Activated CD8-positive, alpha-beta memory T cell treated with anti-CD3 and anti-CD28 coated beads, Interleukin-2, amount 10 ng/mL, durations not matched to agents 7 days and 5 days (primary cell): ENCODE results near the gene NEDD4L. TPM values are rescaled to one million over a fixed set of nuclear protein-coding genes. Genes with fewer than 3 reads are reported as not detected.

Experiments
- ATAC-seq: fragments of 150-1000 bp; cut with Tn5 transposase; one replicate; pipeline ENCODE4 v1.10.0; 2021; ENCODE audit warnings: moderate library complexity
- CTCF ChIA-PET: fragments of 350-600 bp; sonication (Branson Sonifier 250); formaldehyde crosslinking; loops from one replicate; lab custom pipeline; 2021; ENCODE audit warnings: antibody characterized with exemption; lab: Charles Lee
- DNase-seq: peaks from one replicate; pipeline ENCODE4 v3.0.0-alpha.2; 2020
- H3K27ac Mint-ChIP-seq: one replicate; pipeline ENCODE4 v1.8.0; 2021; ENCODE audit warnings: mild to moderate bottlenecking, mixed read lengths
- H3K27me3 Mint-ChIP-seq: one replicate; pipeline ENCODE4 v1.8.0; 2021; ENCODE audit warnings: mixed read lengths
- H3K36me3 Mint-ChIP-seq: one replicate; pipeline ENCODE4 v1.8.0; 2021; ENCODE audit warnings: mild to moderate bottlenecking, mixed read lengths
- H3K4me1 Mint-ChIP-seq: one replicate; pipeline ENCODE4 v1.8.0; 2021; ENCODE audit warnings: mixed read lengths
- H3K4me3 Mint-ChIP-seq: one replicate; pipeline ENCODE4 v1.8.0; 2021; ENCODE audit warnings: mild to moderate bottlenecking, moderate library complexity, mixed read lengths
- H3K9me3 Mint-ChIP-seq: one replicate; pipeline ENCODE4 v1.8.0; 2022; ENCODE audit warnings: low read depth, mixed read lengths
- total RNA-seq, 2 experiments: library from RNA; stranded (reverse); gene quantifications; one replicate each; pipeline ENCODE4 v1.2.3, GENCODE V29; 2021

Gene NEDD4L
- total RNA-seq, 2 experiments from 2014 or later, result 1.4 to 4.2 TPM

DNA sequence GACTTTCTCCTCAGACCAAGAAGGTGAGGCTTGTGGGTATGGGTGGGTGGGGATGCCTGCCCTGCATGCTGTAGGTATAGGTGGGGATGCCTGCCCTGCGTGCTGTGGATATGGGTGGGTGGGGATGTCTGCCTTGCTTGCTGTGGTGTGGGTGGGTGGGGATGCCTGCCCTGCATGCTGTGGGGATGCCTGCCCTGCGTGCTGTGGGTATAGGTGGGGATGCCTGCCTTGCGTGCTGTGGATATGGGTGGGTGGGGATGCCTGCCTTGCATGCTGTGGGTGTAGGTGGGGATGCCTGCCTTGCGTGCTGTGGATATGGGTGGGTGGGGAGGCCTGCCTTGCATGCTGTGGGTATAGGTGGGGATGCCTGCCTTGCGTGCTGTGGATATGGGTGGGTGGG is 278.4 kb downstream of the NEDD4L start:
- ATAC-seq (no peak), DNase-seq (no peak)
- CTCF ChIA-PET, result interaction anchor here (0.8 kb wide), 2 partner anchors 14 to 18 kb away, joined by 3 read pairs; no protein-coding TSS in a partner anchor
- Mint-ChIP-seq H3K36me3 (no peaks in the 10 kb centered on the region), H3K4me1 (peaks cover 4% of the 10 kb centered on the region), H3K27ac (no peak overlapping the region), H3K4me3 (no peak overlapping the region), H3K9me3 (no peaks in the 10 kb centered on the region), H3K27me3 (peaks cover 12% of the 10 kb centered on the region)

DNA sequence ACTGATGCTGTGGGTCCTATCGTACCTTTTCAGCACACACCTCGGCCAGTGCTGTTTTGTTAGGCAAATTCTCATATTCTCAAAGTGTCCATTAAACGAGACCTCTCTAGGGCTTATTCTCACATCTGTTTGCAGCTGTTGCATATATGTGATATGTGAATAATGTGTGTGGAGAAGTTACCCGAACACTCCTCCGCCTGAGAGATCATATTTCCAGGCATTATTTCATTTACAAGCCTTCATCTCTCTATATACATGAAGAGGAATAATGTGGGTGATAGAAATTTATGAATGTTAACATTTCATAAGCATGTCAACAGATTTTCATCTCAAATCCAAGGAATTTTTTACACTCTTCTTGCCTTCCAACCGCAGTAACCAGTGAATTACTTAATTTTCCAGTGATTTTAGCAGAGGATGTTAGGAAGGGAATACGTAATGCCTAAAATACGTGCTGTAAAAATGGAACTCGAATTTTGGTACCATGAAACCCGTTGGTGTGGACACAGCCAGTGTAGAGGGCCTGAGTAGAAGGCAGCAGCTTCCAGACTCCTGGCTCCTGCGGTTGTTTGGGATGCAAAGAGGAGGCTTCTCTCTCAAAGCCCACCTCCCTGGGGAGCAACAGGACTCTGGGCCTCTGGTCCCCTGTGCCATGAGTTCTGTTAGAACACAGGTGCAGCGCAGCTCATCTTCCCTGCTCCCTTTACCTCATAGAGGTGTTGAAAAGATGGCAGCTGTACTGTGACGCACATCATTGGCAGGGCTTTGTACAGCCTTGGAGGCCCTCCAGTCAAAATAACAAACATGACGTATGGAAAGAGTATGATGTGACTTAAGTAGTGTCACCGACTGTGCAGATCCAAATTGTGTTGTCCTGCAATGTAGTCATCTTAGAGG is 280.1 kb downstream of the NEDD4L start:
- CTCF ChIA-PET, result no interaction called here
- Mint-ChIP-seq H3K27me3 (peaks cover 12% of the 10 kb centered on the region), H3K4me3 (no peak overlapping the region), H3K4me1 (peaks cover 4% of the 10 kb centered on the region), H3K9me3 (no peaks in the 10 kb centered on the region), H3K36me3 (no peaks in the 10 kb centered on the region), H3K27ac (no peak overlapping the region)
- no peak for ATAC-seq
- no peak for DNase-seq

DNA sequence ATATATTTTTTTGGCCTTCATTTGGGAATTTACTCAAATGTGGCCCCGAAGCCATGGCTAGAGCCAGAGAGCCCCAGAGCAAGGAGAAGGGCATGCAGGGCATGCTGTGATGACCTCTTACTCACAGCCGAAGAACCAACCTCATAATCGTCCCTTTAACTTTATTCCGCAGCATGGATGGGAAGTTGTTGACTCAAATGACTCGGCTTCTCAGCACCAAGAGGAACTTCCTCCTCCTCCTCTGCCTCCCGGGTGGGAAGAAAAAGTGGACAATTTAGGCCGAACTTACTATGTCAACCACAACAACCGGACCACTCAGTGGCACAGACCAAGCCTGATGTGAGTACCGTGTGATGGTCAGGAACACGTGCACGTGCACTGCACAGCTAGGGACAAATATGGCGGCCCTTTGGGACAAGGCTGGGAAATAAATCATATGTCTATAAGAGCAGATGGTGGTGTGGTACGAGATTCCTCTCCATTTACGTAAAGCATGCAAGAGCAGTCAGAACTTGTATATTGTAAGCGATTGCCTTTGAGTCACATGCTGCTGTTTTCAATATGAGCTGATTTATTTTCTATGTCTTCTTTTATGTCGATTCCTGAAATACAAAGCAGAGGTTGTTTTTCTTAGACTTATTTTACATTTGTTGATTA is 280.9 kb downstream of the NEDD4L start:
- no peak overlapping the region for H3K4me3 Mint-ChIP-seq
- DNase-seq, result no peak
- no peaks in the 10 kb centered on the region for H3K36me3 Mint-ChIP-seq
- H3K4me1 Mint-ChIP-seq, result peaks cover 4% of the 10 kb centered on the region
- H3K27me3 Mint-ChIP-seq, result peaks cover 12% of the 10 kb centered on the region
- CTCF ChIA-PET, result no interaction called here
- no peak overlapping the region for H3K27ac Mint-ChIP-seq
- H3K9me3 Mint-ChIP-seq, result no peaks in the 10 kb centered on the region
- no peak for ATAC-seq

DNA sequence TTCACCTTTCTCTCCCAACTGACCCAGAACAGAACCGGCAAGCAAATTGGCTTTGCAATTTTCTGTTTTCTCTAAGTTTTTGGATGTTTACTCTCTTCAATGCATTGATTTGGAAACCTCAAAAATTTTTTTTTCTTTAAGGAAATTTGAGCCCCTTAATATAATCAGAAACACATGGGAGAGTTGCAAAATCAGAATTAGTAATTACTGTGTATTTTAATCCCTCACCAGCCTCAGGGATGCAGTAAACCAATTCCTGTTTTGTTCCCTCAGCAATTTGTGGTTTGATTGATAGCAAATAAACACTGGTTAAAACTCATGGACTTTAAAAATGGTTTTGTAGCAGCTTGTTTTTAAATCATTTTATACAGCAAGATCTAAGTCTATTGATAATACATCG is 281.5 kb downstream of the NEDD4L start:
- no peak for DNase-seq
- CTCF ChIA-PET, result interaction anchor here (0.8 kb wide), 1 partner anchor 438 kb away, joined by 3 read pairs; no protein-coding TSS in a partner anchor
- H3K27me3 Mint-ChIP-seq, result peaks cover 8% of the 10 kb centered on the region

DNA sequence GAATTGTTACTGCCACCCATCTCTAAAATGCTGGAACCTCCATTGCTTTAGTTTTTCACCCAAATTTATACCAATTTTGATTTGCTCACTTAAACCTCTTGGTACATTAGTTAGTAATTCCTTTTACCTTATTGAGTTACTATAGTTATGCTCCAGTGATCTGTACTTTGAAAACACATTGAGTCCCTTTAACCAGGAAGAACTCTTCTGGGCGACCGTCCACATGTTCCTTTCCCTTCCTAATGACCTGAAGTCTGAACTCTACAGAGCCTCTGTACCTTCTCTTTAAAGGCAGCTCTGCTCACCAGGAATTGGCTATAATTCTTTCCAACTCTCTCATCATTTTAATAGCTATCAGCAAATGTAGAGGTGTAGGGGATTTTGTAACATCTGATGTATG is 290.0 kb downstream of the NEDD4L start:
- DNase-seq (no peak), ATAC-seq (no peak)
- H3K4me3 Mint-ChIP-seq, result no peak overlapping the region
- no peak overlapping the region for H3K27ac Mint-ChIP-seq
- H3K36me3 Mint-ChIP-seq, result no peaks in the 10 kb centered on the region
- no peaks in the 10 kb centered on the region for H3K27me3 Mint-ChIP-seq
- H3K9me3 Mint-ChIP-seq, result no peaks in the 10 kb centered on the region
- H3K4me1 Mint-ChIP-seq, result no peaks in the 10 kb centered on the region
- CTCF ChIA-PET, result no interaction called here

More for the DNA sequence above, 281.5 kb downstream of the NEDD4L start:
- no peak overlapping the region for H3K4me3 Mint-ChIP-seq
- ATAC-seq, result no peak
- no peak overlapping the region for H3K27ac Mint-ChIP-seq
- H3K36me3 Mint-ChIP-seq, result no peaks in the 10 kb centered on the region
- H3K4me1 Mint-ChIP-seq, result peaks cover 4% of the 10 kb centered on the region
- H3K9me3 Mint-ChIP-seq, result no peaks in the 10 kb centered on the region

DNA sequence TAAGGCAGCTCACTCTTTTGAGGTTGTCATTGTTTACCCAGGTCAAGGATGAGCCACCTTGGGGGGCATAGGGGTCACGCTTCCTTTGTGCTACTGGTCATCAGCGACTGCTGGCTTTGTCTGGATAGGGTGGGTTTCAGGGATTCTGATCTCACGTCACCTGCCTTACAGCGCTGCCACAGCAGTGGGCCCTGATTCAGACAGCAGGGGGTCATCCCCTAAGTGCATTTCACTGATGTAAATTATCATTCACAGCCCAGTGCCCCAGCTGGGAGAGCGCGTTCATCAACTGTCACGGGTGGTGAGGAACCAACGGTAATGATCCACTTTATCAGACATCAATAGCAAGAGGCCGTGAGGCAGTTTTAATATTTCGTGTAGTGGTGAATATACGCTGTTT is 291.2 kb downstream of the NEDD4L start:
- Mint-ChIP-seq H3K36me3 (no peaks in the 10 kb centered on the region), H3K4me3 (no peak overlapping the region), H3K4me1 (no peaks in the 10 kb centered on the region), H3K9me3 (no peaks in the 10 kb centered on the region), H3K27ac (no peak overlapping the region), H3K27me3 (no peaks in the 10 kb centered on the region)
- no peak for DNase-seq
- CTCF ChIA-PET, result no interaction called here
- ATAC-seq, result no peak

DNA sequence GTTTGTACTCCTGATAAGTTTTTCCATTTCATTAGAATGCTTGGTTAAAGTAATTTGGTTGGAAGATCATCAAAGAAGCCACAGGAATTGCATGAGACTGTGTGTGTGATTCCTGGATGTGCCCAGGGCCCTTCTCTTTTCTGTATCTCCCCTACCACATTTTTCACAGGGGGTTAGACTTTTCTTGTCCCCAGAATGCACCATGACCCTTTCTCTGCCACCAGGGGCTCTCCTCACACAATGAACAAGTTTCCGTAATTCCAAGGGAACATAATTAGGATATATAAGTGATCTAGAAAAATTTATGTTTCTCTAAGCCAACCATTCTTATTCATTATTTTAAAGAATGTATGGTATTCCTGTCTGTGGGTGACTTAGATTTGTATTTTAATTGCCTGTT is 291.8 kb downstream of the NEDD4L start:
- DNase-seq (no peak), ATAC-seq (no peak)
- Mint-ChIP-seq H3K9me3 (no peaks in the 10 kb centered on the region), H3K4me1 (no peaks in the 10 kb centered on the region), H3K27ac (no peak overlapping the region), H3K27me3 (no peaks in the 10 kb centered on the region), H3K4me3 (no peak overlapping the region), H3K36me3 (no peaks in the 10 kb centered on the region)
- CTCF ChIA-PET, result interaction anchor here (1.1 kb wide), 1 partner anchor 14 kb away, joined by 3 read pairs; no protein-coding TSS in a partner anchor

DNA sequence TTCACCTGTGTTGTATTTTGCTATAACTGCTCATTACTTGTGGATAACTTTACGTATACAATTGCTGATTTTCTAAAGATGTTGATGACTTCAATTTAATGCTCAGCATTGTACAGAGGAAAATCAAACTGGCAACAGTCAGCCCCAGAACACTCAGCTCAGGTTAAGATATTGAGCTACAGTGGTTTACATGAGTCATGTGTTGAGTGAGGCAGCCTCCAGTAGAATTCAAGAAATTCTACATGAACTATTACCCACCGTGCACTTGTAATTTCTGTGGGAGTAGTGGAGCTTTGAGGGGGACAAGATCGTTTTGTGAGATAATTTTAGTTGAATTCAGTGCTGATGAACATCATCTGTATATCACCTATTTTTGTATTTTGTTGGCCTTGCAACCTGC is 292.6 kb downstream of the NEDD4L start:
- ATAC-seq, result no peak

DNA sequence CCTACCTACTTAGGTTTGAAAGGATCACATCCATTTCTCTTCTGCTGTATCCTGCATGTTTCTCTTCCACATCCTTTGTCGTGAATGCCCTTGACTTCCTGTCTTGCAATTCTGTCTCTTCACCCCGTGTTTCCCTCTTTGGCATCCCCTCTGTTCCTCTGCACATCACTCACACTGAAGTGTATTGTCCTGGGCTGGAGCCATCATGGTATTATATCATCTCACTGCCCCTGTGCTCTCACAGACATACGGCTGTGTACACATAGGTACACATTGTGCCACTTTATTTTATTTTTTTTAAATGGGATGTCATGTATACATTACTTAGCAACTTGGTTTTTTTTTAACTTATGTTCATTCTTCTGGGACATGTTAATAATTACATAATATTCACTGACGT is 293.3 kb downstream of the NEDD4L start:
- CTCF ChIA-PET, result no interaction called here
- no peaks in the 10 kb centered on the region for H3K27me3 Mint-ChIP-seq
- H3K36me3 Mint-ChIP-seq, result no peaks in the 10 kb centered on the region
- ATAC-seq, result no peak
- H3K9me3 Mint-ChIP-seq, result no peaks in the 10 kb centered on the region
- DNase-seq, result no peak
- H3K4me1 Mint-ChIP-seq, result no peaks in the 10 kb centered on the region
- no peak overlapping the region for H3K27ac Mint-ChIP-seq
- H3K4me3 Mint-ChIP-seq, result no peak overlapping the region

More for the DNA sequence above, 292.6 kb downstream of the NEDD4L start:
- no peak for DNase-seq
- H3K36me3 Mint-ChIP-seq, result no peaks in the 10 kb centered on the region
- H3K27me3 Mint-ChIP-seq, result no peaks in the 10 kb centered on the region
- CTCF ChIA-PET, result interaction anchor here (1.1 kb wide), 1 partner anchor 15 kb away, joined by 3 read pairs; no protein-coding TSS in a partner anchor
- no peaks in the 10 kb centered on the region for H3K4me1 Mint-ChIP-seq
- H3K9me3 Mint-ChIP-seq, result no peaks in the 10 kb centered on the region
- no peak overlapping the region for H3K27ac Mint-ChIP-seq
- no peak overlapping the region for H3K4me3 Mint-ChIP-seq

DNA sequence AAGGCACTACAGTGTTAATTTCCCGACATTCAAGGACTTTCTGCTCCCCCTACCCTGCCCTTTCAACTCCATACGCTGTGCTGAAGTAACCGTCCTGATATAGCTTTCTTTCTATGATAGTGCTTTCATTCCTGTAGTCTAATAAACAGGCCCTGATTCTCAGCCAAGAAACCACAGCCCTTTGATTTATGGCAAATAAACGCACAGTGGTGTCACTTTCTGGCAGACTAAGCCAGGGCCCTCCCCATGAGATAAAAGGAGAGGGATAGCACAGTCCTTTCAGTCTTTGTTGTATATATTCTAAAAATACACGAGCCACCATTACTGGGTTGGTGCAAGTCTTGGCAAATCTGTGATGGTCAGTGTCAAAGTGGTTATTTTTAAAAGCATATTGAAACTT is 293.7 kb downstream of the NEDD4L start:
- no peak for ATAC-seq
- H3K27ac Mint-ChIP-seq, result no peak overlapping the region
- CTCF ChIA-PET, result no interaction called here

DNA sequence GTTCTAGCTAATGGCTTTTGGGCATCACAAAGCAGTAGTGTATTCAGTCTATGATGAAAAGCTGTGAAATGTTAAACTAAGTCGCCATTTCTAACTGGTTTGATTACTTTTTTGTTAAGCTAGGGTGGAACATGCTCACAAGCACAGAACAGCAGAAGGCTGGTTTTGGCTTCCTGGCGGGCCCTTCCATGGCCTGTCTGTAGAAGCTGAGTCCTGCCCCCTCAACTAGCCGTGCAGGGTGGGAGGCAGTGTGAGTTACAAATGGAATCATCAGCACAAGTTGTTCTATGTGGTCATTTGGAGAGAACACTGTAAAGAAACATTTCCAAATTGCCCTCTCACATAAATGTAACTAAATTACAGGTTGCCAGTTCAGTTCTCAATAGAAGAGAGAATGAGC is 294.1 kb downstream of the NEDD4L start:
- ATAC-seq, result no peak
- Mint-ChIP-seq H3K27ac (no peak overlapping the region), H3K4me3 (no peak overlapping the region), H3K27me3 (no peaks in the 10 kb centered on the region), H3K4me1 (no peaks in the 10 kb centered on the region), H3K9me3 (no peaks in the 10 kb centered on the region), H3K36me3 (no peaks in the 10 kb centered on the region)
- CTCF ChIA-PET, result no interaction called here
- DNase-seq, result no peak

More for the DNA sequence above, 293.7 kb downstream of the NEDD4L start:
- Mint-ChIP-seq H3K27me3 (no peaks in the 10 kb centered on the region), H3K4me3 (no peak overlapping the region), H3K9me3 (no peaks in the 10 kb centered on the region), H3K36me3 (no peaks in the 10 kb centered on the region), H3K4me1 (no peaks in the 10 kb centered on the region)
- no peak for DNase-seq

DNA sequence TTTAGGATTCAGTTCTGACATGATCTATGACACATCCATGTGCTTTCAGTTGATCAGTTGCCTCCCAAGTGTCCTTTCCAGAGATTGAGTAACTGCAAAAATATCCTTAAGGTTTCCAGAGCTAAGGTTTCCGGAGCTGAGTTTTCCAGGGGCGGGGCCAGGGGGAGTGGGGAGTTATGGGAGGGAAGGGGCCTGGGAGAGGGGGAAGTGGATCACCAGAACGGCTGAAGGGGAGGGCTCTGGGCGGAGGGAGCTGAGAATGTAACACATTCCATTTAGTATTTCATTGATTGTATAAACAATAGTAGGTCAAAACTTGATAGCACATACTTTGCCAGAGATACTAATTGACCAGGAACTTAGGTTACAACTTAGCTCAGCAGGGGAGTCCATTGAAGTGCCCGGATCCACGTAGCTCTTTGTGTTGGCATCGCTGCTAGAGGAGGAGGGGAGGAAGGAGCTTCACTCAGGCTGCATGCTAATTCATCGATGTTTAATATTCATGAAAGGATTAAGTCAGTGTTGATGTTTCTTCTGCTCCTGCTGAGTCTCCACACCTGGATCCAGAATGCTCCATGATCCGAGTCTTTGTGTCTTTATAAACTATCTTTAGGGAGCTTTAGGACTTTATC is 295.1 kb downstream of the NEDD4L start:
- Mint-ChIP-seq H3K27me3 (no peaks in the 10 kb centered on the region), H3K4me3 (no peak overlapping the region), H3K27ac (no peak overlapping the region), H3K4me1 (no peaks in the 10 kb centered on the region), H3K9me3 (no peaks in the 10 kb centered on the region), H3K36me3 (no peaks in the 10 kb centered on the region)
- no peak for ATAC-seq
- CTCF ChIA-PET, result interaction anchor here (0.7 kb wide), 1 partner anchor 19 kb away, joined by 3 read pairs; no protein-coding TSS in a partner anchor
- no peak for DNase-seq

DNA sequence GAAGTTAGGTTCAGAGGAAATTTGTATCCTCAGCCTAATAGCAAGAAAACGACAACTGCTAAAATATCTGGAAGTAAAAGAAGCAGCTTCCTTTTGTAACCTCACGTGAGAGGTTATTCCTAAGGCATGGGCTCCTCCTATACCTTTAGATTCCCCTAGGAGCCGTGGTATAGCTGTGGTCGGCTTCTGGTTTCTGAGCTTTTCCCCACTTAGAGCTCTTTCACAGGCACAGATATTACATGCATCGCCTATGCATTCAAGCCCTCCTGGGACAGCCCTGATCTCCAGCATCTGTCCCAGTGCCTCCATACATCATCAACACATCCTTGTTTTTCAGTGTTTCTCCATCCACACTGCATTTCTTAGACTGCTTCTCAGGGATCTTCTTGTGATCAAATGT is 295.9 kb downstream of the NEDD4L start:
- ATAC-seq (no peak), DNase-seq (no peak)
- CTCF ChIA-PET, result interaction anchor here (0.7 kb wide), 1 partner anchor 18 kb away, joined by 3 read pairs; no protein-coding TSS in a partner anchor
- Mint-ChIP-seq H3K4me3 (no peak overlapping the region), H3K9me3 (no peaks in the 10 kb centered on the region), H3K27ac (no peak overlapping the region), H3K27me3 (no peaks in the 10 kb centered on the region), H3K4me1 (no peaks in the 10 kb centered on the region), H3K36me3 (no peaks in the 10 kb centered on the region)
